Activated CD8-positive, alpha-beta memory T cell treated with anti-CD3 and anti-CD28 coated beads, Interleukin-2, amount 50 U/mL, for 4 hours (primary cell): ENCODE measurements around the gene ADGRE2.
"Not testable (repeated sequence)": the region's sequence is repeated elsewhere in the genome, so short reads cannot be mapped to it uniquely, and the experiment has no call there.

Source experiments
- DNase-seq: peaks from one replicate; pipeline ENCODE4 v3.0.0-alpha.2; 2020

Gene ADGRE2

DNA sequence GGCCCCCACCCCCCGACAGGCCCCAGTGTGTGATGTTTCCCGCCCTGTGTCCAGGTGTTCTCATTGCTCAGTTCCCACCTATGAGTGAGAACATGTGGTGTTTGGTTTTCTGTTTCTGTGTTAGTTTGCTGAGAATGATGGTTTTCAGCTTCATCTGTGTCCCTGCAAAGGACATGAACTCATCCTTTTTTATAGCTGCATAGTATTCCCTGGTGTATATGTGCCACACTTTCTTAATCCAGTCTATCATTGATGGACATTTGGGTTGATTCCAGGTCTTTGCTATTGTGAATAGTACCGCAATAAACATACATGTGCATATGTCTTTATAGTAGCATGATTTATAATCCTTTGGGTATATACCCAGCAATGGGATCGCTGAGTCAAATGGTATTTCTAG, 715 bp downstream of the ADGRE2 start:
- DNase-seq: not testable (repeated sequence)

DNA sequence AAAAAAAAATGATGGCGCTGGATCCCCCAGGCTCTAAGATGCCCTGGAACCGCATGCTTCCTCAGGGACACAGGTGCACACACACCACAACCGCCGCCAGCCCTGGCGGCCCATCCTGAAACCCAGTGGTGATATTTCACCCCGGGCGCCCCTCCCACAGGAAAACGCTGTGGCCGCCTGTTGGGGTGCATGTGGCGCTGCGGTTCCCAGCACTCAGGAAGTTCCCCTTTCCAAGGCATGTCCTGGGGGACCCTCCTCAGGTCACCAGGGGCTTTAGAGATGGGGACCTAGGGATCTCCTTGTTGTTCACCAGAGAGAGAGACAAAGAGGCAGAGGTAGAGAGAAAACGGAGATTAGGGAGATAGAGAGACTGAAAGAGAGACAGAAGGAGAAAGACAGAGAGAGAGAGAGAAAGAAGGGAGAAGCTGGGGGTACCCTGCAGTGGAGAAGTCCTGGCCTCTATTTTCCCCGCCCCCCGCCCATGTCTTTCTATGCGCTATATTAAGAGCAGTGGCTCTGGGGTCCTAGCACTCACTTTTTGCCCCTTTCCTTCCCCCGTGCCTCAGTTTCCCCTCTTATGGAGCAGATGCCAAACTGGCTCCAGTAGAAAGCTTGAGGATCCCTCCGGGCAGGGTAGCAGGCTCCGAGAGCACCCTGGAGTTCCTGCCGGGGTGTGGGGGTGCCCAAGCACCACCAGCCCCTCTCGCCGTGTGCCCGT, 2.3 kb downstream of the ADGRE2 start:
- DNase-seq: no peak

DNA sequence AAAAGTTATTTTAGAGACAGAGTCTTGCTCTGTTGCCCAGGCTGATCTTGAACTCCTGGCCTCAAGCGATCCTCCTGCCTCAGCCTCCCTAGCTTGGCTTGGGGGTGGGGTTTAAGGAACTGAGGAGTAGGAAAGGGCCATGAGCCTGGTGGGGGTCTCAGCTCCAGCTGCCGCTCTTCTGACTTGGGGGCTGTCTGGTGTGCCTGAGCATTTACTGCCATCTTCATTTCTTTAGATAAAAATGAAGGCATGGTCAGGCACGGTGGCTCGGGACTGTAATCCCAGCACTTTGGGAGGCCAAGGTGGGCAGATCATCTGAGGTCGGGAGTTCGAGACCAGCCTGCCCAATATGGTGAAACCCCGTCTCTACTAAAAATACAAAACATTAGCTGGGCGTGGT, 3.0 kb downstream of the ADGRE2 start:
- DNase-seq: not testable (repeated sequence)

DNA sequence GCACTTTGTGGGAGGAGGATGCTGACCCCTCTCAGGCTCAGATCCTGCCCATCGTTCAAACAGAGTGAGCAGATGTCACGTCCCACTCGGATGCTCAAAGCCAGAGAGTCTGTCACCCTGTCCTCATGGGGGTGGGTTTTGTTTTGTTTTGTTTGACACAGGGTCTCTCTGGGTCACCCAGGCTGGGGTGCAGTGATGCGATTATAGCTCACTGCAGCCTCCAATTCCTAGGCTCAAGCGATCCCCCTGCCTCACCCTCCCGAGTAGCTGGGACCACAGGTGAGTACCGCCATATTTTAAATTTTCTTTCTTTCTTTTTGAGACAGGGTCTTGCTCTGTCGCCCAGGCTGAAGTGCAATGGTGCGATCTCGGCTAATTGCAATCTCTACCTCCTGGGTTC, 4.0 kb downstream of the ADGRE2 start:
- DNase-seq: no peak

DNA sequence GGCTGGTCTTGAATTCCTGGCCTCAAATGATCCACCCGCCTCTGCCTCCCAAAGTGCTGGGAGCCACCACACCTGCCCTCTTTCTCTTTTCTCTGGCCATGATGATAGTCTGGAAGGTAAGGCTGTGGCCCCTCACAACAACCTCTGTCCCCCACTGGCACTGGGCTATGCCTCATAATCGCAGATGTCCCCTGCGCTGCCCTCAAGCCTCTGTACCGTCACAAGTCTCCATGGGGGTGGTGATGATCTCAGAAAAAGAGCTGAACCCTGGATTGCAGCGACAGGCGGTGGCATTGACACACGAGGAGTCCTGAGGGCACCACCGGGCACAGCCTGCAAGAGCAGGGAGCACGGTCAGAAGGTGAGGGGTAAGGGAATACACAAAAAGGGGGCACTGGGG, 4.6 kb downstream of the ADGRE2 start:
- DNase-seq: not testable (repeated sequence)

DNA sequence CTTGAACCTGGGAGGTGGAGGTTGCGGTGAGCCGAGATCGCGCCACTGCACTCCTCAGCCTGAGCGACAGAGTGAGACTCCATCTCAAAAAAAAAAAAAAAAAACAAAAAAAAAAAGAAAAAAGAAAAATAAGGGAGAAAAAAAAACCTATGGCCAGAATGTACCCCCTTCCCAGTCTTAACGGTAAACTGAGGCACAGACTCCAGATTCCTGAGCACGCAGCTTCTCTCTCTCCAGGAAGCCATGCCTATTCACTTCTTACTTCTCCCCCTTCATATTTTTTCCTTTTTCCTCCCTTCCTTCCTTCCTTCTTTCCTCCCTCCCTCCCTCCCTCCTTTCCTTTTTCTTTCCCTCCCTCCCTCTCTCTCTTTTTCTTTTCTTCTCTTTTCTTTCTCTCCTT, 5.4 kb downstream of the ADGRE2 start:
- no peak for DNase-seq

DNA sequence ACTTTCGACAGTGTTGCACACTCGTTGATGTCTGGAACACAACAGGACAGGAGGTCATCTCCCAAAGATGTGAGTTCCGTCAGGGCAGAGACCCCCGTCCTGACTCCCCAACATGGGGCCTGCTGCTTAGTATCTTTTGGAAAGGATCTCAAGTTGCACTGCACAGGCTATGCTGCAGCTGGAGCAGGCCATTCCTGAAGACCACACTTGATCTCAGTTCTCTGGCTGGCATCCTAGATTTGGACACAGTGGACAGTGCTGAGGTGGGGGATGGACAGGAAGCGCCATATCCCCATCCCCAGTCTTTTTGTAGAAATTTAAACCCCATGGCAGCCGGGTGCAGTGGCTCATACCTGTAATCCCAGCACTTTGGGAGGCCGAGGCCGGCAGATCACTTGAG, 5.9 kb downstream of the ADGRE2 start:
- DNase-seq: no peak

DNA sequence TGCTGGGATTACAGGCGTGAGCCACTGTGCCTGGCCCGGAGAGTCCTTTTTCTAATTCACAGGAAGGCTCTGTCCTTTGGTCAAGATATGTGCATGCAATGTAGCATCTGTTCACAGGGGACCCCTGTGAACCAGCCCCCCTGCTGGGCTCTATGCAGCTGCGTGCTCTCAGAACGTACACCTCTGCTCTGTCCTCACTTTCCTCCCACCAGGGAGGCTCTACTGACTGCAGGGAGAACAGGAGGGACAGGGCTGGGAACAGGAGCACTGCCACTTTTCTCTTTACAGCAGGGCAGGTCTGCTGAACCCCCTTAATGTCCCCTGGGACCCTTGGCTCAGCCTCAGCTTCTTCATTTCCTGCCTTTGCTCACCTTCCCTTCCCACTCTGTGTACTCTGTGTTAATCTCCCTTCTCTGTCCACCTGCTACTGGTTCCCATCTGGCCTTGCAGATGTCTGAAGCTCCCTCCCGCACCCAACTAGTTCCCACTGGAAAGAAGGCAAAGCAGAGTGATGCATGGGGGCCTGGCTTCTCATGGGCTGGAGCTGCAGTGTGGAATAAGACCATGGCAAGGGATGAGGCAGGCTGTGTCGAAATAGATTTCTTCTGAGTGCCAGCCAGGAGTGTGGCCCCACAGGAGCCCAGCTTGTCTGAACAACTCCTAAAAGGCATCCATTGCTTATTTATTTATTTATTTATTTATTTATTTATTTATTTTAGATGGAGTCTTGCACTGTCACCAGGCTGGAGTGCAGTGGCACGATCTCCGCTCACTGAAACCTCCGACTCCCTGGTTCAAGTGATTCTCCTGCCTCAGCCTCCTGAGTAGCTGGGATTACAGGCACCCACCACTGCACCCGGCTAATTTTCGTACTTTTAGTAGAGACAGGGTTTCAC, 7.2 kb downstream of the ADGRE2 start:
- DNase-seq: no peak

DNA sequence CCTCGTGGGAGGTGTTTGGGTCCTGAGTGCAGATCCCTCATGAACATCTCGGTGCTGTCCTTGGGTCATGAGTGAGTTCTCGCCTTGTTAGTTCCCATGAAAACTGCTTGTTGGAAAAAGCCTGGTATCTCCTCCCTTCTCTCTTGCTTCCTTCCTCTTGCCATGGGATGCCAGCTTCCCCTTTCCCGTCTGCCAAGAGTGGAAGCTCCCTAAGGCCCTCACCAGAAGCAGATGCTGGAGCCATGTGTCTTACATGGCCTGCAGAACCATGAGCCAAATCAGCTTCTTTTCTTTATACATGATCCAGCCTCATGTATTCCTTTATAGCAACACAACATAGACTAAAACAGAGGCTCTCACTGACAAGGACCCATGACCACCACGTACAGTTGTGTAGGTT, 8.2 kb downstream of the ADGRE2 start:
- DNase-seq: no peak

DNA sequence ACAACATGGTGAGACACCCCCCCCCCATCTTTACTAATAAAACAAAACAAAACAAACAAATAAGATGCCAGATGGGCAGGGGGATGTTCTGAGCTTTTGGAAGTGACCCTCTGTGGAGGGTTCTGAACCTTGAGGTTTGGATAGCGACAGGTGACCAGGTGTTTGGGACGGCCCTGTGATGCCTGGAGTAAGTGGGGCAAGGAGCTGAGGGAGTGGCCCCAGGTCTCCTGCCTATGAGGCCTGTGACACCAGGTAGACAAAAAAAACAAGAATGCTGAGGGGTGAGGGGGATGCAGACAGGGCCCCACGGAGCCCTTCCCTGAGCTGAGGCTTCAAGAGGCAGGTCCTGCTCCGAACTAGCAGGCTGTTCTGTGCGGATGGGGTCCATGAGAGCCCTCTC, 9.2 kb downstream of the ADGRE2 start:
- no peak for DNase-seq

DNA sequence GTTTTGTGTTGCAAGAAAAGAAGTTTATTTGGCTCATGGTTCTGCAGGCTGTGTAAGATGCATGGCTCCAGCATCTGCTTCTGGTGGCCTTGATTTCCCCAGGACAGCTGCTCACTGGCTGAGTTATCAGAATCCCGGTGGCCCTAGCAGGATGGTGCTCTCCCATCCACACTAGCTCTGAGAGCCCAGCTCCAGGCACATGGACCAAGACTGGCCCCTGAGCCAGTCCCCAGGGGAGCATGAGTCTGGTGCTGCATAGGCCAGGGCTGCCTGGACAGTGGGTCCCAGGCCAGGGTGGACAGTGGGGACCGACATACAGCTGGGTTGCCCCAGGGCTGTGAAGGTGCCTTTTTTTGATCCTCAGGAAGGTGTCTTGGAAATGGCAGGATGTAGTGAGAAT, 10.4 kb downstream of the ADGRE2 start:
- no peak for DNase-seq

DNA sequence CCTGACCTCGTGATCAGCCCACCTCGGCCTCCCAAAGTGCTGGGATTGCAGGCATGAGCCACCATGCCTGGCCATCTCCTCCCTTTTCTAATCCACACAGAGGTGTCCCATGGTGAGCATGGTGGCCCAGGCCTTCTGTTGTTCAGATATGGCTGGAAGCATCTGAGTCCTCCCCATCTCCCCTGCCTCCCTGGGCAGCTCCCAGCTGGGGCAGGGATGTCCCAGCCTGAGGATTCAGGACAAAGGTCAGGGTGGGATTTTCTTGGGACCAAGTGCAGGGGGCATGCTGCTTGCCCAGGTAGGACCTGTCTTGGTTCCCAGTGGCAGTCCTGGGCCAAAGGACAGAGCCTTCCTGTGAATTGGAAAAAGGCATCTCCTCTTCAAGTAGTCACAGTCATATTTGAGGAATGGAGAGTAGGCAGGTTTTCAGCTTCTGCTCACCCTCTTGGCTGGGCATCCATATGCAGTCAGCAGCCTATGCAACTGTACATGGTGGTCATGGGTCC, 10.8 kb downstream of the ADGRE2 start:
- DNase-seq: no peak

DNA sequence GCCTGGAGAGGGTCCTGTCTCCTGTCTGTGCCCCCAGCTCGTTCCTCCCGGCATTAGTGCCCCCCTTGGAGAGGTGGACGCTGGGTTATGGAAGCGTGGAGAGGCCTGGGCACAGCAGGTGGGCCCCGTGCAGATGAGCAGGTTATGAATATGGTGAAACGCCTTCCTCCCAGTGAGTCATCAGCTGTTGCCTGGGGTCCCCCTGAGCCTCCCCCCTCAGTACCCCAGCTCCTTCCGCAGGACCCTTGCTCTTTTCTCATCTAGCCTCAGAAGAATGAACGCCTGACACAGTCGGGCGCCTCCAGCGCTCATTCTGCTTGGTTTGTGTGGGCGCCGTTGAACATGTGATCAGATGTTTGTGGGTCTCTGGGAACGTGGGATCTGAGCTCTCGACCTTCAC, 12.5 kb downstream of the ADGRE2 start:
- not testable (repeated sequence) for DNase-seq

DNA sequence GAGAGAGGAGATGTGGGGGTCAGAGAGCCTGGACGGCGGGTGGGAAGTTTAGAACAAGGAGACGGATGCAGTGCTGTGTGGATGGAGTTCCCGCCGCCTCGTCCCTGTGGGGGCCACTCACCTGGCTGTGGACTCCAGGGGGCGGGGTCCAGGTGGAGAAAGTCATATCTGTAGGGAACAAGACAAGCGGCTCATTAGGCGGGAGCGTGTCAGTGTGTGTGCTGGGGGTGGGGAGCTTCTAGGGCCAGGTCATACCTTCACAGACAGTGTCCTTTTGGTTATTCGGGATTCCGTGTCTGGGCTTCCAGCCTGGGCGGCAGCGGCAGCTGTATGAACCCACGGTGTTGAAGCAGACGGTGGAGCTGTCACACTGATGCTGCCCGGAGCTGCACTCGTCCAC, 13.0 kb downstream of the ADGRE2 start:
- not testable (repeated sequence) for DNase-seq

DNA sequence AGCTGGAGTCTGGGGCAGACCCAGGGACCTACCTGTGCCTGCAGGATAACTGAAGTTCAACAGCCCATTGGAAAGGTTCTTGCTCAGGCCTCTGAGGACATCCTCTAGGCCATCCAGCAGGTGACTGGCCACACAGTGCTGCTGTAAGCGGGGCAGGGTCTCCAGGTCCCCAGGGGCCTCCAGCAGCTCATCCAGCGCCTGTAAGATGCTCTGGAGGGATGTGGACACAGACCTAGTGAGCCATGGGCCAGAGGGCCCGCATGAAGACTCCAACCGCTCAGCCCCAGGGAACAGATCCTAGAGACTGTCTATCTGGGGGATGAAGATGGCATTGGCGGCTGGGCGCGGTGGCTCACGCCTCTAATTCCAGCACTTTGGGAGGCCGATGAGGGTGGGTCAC, 14.0 kb downstream of the ADGRE2 start:
- DNase-seq: no peak

DNA sequence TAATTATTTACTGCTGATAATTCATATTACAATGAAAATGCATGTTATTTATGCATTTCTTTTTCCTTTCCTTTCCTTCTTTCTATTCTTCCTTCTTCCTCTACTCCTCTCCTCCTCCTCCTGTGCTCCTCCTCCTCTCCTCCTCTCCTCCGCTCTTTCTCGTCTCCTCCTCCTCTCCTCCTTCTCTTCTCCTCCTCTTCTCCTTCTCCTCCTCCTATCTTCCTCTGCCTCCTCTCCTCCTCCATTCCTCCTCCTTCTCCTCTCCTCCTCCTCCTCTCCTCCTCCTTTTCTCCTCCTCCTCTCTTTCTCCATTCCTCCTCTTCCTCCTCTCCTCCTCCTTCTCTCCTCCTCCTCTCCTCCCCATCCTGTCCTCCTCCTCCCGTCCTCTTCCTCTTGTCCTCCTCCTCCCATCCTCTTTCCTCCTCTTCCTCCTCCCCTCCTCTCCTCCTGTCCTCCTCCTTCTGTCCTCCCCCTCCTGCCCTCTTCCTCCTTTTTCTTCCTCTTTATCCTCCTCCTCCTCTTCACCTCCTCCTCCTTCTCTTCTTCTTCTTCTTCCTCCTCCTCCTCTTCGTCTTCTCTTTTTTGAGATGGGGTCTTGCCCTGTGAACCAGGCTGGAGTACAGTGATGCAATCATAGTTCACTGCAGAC, 14.7 kb downstream of the ADGRE2 start:
- no peak for DNase-seq

DNA sequence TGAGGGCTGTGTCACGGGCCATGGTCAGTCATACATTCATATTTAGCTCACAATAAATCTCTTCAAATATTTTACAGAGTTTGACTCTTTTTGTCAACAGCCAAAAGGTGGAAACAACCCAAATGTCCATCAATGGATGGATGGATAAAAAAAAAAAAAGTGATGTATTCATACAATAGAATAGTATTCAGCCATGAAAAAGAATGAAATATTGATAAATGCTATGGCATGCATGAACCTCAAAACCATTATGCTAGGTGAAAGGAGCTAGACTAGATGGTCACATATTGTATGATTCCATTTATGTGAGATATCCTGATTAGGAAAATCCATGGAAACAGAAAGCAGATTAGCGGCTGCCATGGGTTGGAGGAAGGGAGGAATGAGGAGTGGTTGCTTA, 16.2 kb downstream of the ADGRE2 start:
- no peak for DNase-seq

DNA sequence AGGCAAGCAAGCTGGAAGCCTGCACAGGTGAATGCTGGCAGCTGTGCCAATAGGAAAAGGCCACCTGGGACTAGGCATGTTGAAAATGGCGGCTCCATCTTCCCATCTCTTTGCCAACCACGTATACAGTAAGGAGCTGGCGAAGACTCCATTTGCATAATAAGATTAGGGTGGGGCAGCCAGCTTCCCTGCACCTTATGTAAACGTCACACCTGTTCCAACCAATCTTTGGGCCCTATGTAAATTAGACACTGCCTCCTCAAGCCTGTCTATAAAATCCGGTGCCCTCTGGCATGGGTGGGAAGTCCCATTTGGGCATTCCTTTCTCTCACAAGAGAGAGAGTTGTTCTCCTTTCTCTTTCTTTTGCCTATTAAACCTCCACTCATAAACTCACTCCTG, 16.8 kb downstream of the ADGRE2 start:
- no peak for DNase-seq

DNA sequence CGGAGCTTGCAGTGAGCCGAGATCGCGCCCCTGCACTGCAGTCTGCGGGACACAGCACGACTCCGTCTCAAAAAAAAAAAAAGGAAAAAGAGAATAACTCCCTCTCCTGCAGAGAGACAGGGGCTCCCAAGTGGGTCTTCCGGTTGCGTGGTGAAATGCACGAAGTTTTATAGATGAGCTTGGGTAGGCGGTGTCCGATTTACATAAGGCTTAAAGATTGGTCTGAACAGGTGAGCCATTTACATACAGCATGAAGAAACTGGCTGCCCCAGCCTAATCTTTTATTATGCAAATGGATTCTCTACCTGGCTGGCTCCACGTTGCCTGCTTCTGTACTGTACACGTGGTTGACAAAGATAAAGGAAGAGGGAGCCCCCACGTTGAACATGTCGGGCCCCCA, 19.5 kb downstream of the ADGRE2 start:
- no peak for DNase-seq

DNA sequence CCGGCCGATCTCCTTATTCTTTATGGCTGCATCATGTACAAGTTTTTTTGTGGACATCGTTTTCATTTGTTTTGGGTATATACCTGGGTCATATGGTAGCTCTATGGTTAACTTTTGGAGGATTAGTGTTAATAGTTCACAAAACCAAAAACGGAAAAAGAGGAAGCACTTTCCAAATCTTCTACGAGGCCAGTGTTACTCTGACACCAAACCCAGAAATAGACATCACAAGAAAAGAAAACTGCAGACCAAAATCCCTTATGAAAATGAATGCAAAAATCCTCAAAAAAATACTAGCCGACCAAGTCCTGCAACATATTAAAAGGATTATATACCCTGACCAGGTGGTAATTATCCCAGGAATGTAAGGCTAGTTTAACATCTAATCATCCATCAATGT, 29.8 kb downstream of the ADGRE2 start:
- DNase-seq: no peak

DNA sequence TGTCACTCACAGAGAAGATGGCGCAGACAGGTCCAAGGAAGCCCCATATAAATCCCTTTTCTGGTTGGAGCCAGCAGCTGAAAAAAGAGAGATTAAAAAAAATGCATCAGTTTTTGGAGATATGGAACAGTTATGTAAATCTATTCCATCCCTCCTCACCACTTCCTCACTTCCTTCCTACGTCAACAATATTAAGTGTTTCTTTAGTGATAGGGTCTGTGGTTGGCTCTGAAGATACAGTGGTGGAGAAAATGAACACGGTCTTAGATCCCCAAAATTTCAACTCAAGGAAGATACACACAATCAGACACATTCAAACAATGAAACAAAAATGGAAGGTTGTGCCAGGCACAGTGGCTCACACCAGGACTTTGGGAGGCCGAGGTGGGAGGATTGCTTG, 31.5 kb downstream of the ADGRE2 start:
- no peak for DNase-seq

DNA sequence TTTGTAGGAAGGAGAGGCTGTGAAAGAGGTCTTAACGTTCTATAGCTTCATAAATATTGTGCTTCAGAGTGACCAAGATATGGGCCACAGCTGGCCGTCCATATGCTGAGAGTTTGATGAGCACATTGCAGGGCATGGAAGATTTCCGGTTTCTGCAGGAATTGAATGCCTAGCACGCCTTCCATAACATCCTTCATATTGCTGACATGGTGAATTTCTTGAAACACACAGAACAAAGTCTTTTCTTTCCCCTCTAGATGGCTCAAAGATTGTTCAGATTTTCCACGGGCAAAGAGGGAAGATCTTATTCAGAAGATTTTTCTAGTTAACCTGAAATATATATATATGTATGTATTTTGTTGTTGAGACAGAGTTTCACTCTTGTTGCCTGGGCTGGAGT, 42.4 kb downstream of the ADGRE2 start:
- no peak for DNase-seq

DNA sequence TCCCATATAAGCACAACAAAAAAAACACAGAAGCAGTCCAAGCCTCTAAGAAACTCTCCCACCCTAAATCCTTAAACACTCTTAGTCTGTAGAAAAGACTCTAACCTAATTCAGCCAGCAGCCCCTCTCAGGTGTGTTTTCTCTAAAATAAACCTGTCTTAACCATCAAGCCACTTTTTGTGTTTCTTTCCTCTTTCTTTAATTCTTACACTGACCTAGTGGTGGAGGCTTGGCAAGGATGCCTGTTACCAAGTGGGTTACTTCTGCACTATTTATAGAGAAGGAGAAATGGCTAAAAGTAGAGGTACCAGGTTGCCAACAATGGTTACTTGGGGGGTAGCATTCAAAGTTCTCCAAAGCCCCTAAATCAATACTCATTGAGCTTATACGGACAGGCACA, 44.8 kb downstream of the ADGRE2 start:
- no peak for DNase-seq

DNA sequence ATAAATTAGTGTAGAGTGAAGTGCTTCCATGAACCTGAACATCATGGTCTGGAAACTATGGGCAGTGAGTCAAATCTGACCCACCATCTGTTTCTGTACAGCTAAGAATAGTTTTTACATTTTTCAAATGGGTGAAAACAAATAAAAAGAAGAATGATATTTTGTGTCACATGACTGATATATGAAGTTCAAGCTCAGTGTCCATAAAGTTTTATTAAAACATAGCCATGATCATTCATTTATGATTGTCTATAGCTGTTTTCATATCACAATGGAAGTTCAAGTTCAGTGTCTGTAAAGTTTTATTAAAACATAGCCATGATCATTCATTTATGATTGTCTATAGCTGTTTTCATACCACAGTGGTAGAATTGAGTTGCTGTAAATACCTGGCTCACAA, 45.9 kb downstream of the ADGRE2 start:
- DNase-seq: no peak
